GM23338 (cell line): ENCODE data around the gene STK4.

Source experiments
- CREB1 ChIP-seq: fragments of 250-450 bp; sonication (Bioruptor Pico); IDR thresholded peaks from 2 replicates; pipeline ENCODE4 v1.5.0; 2020; ENCODE audit warnings: low read depth, mild to moderate bottlenecking, moderate library complexity
- EZH2 ChIP-seq: fragments of 200-600 bp; sonication (generic); IDR thresholded peaks from one replicate; pipeline ENCODE4 v1.8.0; 2017; ENCODE audit warnings: antibody characterized with exemption, mild to moderate bottlenecking, low read depth; ENCODE audit not compliant: unreplicated experiment
- EZH2phosphoT487 ChIP-seq: fragments of 200-600 bp; sonication (generic); IDR thresholded peaks from one replicate; pipeline ENCODE4 v1.8.1; 2018; ENCODE audit warnings: antibody characterized with exemption; ENCODE audit not compliant: unreplicated experiment
- JUNB ChIP-seq: IDR thresholded peaks from one replicate; pipeline ENCODE4 v1.6.1; 2016; ENCODE audit warnings: antibody characterized with exemption; ENCODE audit not compliant: unreplicated experiment
- NANOG ChIP-seq: IDR thresholded peaks from 2 replicates; pipeline ENCODE4 v1.6.1; 2016; ENCODE audit warnings: antibody characterized with exemption, borderline replicate concordance
- POLR2AphosphoS5 ChIP-seq: IDR thresholded peaks from 2 replicates; pipeline ENCODE4 v1.6.1; 2016; ENCODE audit warnings: antibody characterized with exemption, low read depth
- STAT1 ChIP-seq: IDR thresholded peaks from one replicate; pipeline ENCODE4 v1.6.1; 2016; ENCODE audit warnings: antibody characterized with exemption; ENCODE audit not compliant: unreplicated experiment
- ZNF114 ChIP-seq: fragments of 250-450 bp; sonication (Bioruptor Pico); IDR thresholded peaks from 2 replicates; pipeline ENCODE4 v1.5.0; 2020; ENCODE audit warnings: mild to moderate bottlenecking, moderate library complexity
- ZNF331 ChIP-seq: fragments of 250-450 bp; sonication (Bioruptor Pico); IDR thresholded peaks from 2 replicates; pipeline ENCODE4 v1.5.0; 2020; ENCODE audit warnings: low read depth, mild to moderate bottlenecking, moderate library complexity
- TF ChIP-seq, protein P1 (sequence below), 2 experiments: fragments of 200-600 bp in 1 of 2; sonication (generic) in 1 of 2; conservative IDR thresholded peaks; 2 replicates each; pipeline versions ENCODE4 v1.5.1 to v1.6.1; 2016 to 2017; ENCODE audit warnings: antibody characterized with exemption in 2 of 2, low read depth in 2 of 2, mild to moderate bottlenecking in 2 of 2, moderate library complexity in 1 of 2
- TF ChIP-seq, protein P2 (sequence below): IDR thresholded peaks from 2 replicates; pipeline ENCODE4 v1.6.1; 2016; ENCODE audit warnings: antibody characterized with exemption
- TF ChIP-seq, protein P3 (sequence below): IDR thresholded peaks from one replicate; pipeline ENCODE4 v1.6.1; 2018; ENCODE audit warnings: antibody characterized with exemption; ENCODE audit not compliant: unreplicated experiment
- TF ChIP-seq, protein P4 (sequence below): fragments of 250-450 bp; sonication (Bioruptor Pico); IDR thresholded peaks from 2 replicates; pipeline ENCODE4 v1.5.0; 2020; ENCODE audit warnings: mild to moderate bottlenecking, moderate library complexity

DNA sequence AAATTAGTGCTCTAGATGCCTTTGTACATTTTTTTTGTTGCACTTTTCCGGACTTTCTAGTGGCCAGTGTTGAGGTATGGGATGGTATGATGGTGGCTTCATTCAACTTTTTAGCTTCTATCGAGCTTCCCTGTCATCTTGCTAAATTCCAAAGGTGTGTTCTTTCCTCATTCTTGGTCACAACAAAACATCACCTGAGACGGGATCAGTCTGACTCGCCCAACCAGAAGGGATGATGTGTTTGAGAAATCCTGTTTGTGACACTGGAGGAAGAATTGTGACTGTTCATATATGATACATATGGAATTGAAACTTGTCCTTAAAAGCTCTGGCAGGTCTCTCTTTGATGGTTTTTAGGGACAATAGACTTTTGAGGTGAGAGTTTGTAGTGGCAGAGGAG, 100.8 kb downstream of the STK4 start:
- TF ChIP-seq, protein P1, sequence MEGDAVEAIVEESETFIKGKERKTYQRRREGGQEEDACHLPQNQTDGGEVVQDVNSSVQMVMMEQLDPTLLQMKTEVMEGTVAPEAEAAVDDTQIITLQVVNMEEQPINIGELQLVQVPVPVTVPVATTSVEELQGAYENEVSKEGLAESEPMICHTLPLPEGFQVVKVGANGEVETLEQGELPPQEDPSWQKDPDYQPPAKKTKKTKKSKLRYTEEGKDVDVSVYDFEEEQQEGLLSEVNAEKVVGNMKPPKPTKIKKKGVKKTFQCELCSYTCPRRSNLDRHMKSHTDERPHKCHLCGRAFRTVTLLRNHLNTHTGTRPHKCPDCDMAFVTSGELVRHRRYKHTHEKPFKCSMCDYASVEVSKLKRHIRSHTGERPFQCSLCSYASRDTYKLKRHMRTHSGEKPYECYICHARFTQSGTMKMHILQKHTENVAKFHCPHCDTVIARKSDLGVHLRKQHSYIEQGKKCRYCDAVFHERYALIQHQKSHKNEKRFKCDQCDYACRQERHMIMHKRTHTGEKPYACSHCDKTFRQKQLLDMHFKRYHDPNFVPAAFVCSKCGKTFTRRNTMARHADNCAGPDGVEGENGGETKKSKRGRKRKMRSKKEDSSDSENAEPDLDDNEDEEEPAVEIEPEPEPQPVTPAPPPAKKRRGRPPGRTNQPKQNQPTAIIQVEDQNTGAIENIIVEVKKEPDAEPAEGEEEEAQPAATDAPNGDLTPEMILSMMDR (conservative IDR thresholded peaks at IDR 0.05; ENCODE audit: low read depth in 2 of 2), result no peak
- TF ChIP-seq EZH2 (no peak), JUNB (no peak), EZH2phosphoT487 (no peak), POLR2AphosphoS5 (no peak), STAT1 (no peak), ZNF114 (CRISPR knock-in tag) (no peak), NANOG (no peak), CREB1 (CRISPR knock-in tag) (no peak), ZNF331 (CRISPR knock-in tag) (no peak)
- TF ChIP-seq, protein P2, sequence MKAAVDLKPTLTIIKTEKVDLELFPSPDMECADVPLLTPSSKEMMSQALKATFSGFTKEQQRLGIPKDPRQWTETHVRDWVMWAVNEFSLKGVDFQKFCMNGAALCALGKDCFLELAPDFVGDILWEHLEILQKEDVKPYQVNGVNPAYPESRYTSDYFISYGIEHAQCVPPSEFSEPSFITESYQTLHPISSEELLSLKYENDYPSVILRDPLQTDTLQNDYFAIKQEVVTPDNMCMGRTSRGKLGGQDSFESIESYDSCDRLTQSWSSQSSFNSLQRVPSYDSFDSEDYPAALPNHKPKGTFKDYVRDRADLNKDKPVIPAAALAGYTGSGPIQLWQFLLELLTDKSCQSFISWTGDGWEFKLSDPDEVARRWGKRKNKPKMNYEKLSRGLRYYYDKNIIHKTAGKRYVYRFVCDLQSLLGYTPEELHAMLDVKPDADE, result no peak
- TF ChIP-seq, protein P3, sequence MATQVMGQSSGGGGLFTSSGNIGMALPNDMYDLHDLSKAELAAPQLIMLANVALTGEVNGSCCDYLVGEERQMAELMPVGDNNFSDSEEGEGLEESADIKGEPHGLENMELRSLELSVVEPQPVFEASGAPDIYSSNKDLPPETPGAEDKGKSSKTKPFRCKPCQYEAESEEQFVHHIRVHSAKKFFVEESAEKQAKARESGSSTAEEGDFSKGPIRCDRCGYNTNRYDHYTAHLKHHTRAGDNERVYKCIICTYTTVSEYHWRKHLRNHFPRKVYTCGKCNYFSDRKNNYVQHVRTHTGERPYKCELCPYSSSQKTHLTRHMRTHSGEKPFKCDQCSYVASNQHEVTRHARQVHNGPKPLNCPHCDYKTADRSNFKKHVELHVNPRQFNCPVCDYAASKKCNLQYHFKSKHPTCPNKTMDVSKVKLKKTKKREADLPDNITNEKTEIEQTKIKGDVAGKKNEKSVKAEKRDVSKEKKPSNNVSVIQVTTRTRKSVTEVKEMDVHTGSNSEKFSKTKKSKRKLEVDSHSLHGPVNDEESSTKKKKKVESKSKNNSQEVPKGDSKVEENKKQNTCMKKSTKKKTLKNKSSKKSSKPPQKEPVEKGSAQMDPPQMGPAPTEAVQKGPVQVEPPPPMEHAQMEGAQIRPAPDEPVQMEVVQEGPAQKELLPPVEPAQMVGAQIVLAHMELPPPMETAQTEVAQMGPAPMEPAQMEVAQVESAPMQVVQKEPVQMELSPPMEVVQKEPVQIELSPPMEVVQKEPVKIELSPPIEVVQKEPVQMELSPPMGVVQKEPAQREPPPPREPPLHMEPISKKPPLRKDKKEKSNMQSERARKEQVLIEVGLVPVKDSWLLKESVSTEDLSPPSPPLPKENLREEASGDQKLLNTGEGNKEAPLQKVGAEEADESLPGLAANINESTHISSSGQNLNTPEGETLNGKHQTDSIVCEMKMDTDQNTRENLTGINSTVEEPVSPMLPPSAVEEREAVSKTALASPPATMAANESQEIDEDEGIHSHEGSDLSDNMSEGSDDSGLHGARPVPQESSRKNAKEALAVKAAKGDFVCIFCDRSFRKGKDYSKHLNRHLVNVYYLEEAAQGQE, result no peak
- TF ChIP-seq, protein P4, sequence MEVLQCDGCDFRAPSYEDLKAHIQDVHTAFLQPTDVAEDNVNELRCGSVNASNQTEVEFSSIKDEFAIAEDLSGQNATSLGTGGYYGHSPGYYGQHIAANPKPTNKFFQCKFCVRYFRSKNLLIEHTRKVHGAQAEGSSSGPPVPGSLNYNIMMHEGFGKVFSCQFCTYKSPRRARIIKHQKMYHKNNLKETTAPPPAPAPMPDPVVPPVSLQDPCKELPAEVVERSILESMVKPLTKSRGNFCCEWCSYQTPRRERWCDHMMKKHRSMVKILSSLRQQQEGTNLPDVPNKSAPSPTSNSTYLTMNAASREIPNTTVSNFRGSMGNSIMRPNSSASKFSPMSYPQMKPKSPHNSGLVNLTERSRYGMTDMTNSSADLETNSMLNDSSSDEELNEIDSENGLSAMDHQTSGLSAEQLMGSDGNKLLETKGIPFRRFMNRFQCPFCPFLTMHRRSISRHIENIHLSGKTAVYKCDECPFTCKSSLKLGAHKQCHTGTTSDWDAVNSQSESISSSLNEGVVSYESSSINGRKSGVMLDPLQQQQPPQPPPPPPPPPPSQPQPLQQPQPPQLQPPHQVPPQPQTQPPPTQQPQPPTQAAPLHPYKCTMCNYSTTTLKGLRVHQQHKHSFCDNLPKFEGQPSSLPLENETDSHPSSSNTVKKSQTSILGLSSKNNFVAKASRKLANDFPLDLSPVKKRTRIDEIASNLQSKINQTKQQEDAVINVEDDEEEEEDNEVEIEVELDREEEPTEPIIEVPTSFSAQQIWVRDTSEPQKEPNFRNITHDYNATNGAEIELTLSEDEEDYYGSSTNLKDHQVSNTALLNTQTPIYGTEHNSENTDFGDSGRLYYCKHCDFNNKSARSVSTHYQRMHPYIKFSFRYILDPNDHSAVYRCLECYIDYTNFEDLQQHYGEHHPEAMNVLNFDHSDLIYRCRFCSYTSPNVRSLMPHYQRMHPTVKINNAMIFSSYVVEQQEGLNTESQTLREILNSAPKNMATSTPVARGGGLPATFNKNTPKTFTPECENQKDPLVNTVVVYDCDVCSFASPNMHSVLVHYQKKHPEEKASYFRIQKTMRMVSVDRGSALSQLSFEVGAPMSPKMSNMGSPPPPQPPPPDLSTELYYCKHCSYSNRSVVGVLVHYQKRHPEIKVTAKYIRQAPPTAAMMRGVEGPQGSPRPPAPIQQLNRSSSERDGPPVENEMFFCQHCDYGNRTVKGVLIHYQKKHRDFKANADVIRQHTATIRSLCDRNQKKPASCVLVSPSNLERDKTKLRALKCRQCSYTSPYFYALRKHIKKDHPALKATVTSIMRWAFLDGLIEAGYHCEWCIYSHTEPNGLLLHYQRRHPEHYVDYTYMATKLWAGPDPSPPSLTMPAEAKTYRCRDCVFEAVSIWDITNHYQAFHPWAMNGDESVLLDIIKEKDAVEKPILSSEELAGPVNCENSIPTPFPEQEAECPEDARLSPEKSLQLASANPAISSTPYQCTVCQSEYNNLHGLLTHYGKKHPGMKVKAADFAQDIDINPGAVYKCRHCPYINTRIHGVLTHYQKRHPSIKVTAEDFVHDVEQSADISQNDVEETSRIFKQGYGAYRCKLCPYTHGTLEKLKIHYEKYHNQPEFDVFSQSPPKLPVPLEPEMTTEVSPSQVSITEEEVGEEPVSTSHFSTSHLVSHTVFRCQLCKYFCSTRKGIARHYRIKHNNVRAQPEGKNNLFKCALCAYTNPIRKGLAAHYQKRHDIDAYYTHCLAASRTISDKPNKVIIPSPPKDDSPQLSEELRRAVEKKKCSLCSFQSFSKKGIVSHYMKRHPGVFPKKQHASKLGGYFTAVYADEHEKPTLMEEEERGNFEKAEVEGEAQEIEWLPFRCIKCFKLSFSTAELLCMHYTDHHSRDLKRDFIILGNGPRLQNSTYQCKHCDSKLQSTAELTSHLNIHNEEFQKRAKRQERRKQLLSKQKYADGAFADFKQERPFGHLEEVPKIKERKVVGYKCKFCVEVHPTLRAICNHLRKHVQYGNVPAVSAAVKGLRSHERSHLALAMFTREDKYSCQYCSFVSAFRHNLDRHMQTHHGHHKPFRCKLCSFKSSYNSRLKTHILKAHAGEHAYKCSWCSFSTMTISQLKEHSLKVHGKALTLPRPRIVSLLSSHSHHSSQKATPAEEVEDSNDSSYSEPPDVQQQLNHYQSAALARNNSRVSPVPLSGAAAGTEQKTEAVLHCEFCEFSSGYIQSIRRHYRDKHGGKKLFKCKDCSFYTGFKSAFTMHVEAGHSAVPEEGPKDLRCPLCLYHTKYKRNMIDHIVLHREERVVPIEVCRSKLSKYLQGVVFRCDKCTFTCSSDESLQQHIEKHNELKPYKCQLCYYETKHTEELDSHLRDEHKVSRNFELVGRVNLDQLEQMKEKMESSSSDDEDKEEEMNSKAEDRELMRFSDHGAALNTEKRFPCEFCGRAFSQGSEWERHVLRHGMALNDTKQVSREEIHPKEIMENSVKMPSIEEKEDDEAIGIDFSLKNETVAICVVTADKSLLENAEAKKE, result no peak
